H1 (cell line): ENCODE data around the gene GRK3. TPM values are rescaled to one million over a fixed set of nuclear protein-coding genes. Genes with fewer than 3 reads are reported as not detected.

ENCODE experiments used
- CTCF ChIA-PET: fragments of 300-600 bp; sonication (Branson Sonifier 250); formaldehyde crosslinking; loops from one replicate; lab custom pipeline; 2021; ENCODE audit not compliant: partially characterized antibody; lab: Charles Lee
- POLR2A ChIA-PET: fragments of 300-600 bp; sonication (Branson Sonifier 250); formaldehyde crosslinking; loops from one replicate; lab custom pipeline; 2021; ENCODE audit warnings: inconsistent platforms; ENCODE audit not compliant: partially characterized antibody; lab: Charles Lee
- DNase-seq, 2 experiments: peaks; one replicate each; pipeline versions ENCODE4 v3.0.0 to v3.0.0-alpha.2; 2010 to 2022; ENCODE audit warnings: low spot score in 2 of 2, low read depth in 1 of 2, mixed read lengths in 1 of 2
- FAIRE-seq: peaks from 2 replicates; lab custom pipeline; 2011; peaks lifted over from hg19 to GRCh38; lab: Jason Lieb, UNC
- H2AFZ ChIP-seq: 2 replicates; pipeline ENCODE4 v1.8.1; 2012; ENCODE audit warnings: low read length, inconsistent platforms
- H2AK5ac ChIP-seq: 2 replicates; pipeline ENCODE4 v1.6.1; 2013; ENCODE audit warnings: low read depth, low read length
- H2BK120ac ChIP-seq: replicated peaks from 2 replicates; pipeline ENCODE3; 2013; ENCODE audit warnings: low read depth, low read length, inconsistent platforms
- H2BK12ac ChIP-seq: 2 replicates; pipeline ENCODE4 v1.6.1; 2013; ENCODE audit warnings: low read depth, low read length
- H2BK15ac ChIP-seq: 2 replicates; pipeline ENCODE4 v1.6.1; 2013; ENCODE audit warnings: low read length
- H2BK20ac ChIP-seq: 2 replicates; pipeline ENCODE4 v1.6.1; 2013; ENCODE audit warnings: low read length
- H2BK5ac ChIP-seq: 2 replicates; pipeline ENCODE4 v1.6.1; 2013; ENCODE audit warnings: low read depth, low read length
- H3K14ac ChIP-seq: 2 replicates; pipeline ENCODE4 v1.6.1; 2013; ENCODE audit warnings: inconsistent platforms; ENCODE audit not compliant: insufficient read length
- H3K18ac ChIP-seq: 2 replicates; pipeline ENCODE4 v1.6.1; 2013; ENCODE audit warnings: low read length; ENCODE audit errors: extremely low read depth
- H3K23ac ChIP-seq: 2 replicates; pipeline ENCODE4 v1.6.1; 2013; ENCODE audit warnings: inconsistent platforms; ENCODE audit not compliant: insufficient read length
- H3K23me2 ChIP-seq: 2 replicates; pipeline ENCODE4 v1.6.1; 2013; ENCODE audit warnings: low read depth, low read length
- H3K27ac ChIP-seq: 2 replicates; pipeline ENCODE4 v1.6.1; 2011; ENCODE audit warnings: low read depth, low read length, inconsistent platforms
- H3K27me3 ChIP-seq, 4 experiments: replicated peaks in 1 of 4; 1 replicate in 1 of 4; 2 replicates in 3 of 4; pipeline versions ENCODE4 v1.6.1 to v1.8.1; 2011 to 2013; ENCODE audit warnings: low read length in 3 of 4, mild to moderate bottlenecking in 3 of 4, inconsistent platforms in 2 of 4, mixed read lengths in 2 of 4, moderate library complexity in 1 of 4; ENCODE audit not compliant: control insufficient read depth in 3 of 4, insufficient read depth in 3 of 4; ENCODE audit errors: extremely low read depth in 1 of 4
- H3K36me3 ChIP-seq, 4 experiments: 2 replicates each; pipeline versions ENCODE4 v1.6.1 to v1.8.1; 2011 to 2013; ENCODE audit warnings: mild to moderate bottlenecking in 4 of 4, low read length in 3 of 4, moderate library complexity in 2 of 4, control low read depth in 1 of 4, inconsistent platforms in 1 of 4; ENCODE audit not compliant: insufficient read depth in 4 of 4, control insufficient read depth in 2 of 4
- H3K4ac ChIP-seq: replicated peaks from 2 replicates; pipeline ENCODE3; 2013; ENCODE audit warnings: low read length, low read depth, mixed read lengths, inconsistent platforms; ENCODE audit not compliant: insufficient read length
- H3K4me1 ChIP-seq, 4 experiments: replicated peaks in 1 of 4; 1 replicate in 1 of 4; 2 replicates in 3 of 4; pipeline versions ENCODE4 v1.6.1 to v1.8.1; 2011 to 2013; ENCODE audit warnings: low read length in 3 of 4, inconsistent platforms in 2 of 4, mixed read lengths in 1 of 4; ENCODE audit not compliant: insufficient read depth in 4 of 4, control insufficient read depth in 3 of 4
- H3K4me2 ChIP-seq, 2 experiments: 2 replicates each; pipeline versions ENCODE4 v1.6.1 to v1.8.1; 2011 to 2013; ENCODE audit warnings: low read depth in 2 of 2, low read length in 2 of 2, control low read depth in 1 of 2, inconsistent platforms in 1 of 2, mild to moderate bottlenecking in 1 of 2; ENCODE audit not compliant: insufficient read depth in 1 of 2
- H3K4me3 ChIP-seq, 4 experiments: fragments of 200-600, 300-600 bp in 1 of 4; sonication (generic), shearing (Covaris generic), sonication (Bioruptor Twin) in 1 of 4; 2 replicates each; pipeline versions ENCODE4 v1.5.1 to v1.8.1; 2011 to 2016; ENCODE audit warnings: low read length in 4 of 4, low read depth in 3 of 4, control low read depth in 2 of 4, inconsistent platforms in 2 of 4, mild to moderate bottlenecking in 2 of 4, mixed read lengths in 1 of 4, moderate library complexity in 1 of 4; ENCODE audit not compliant: insufficient read depth in 2 of 4; ENCODE audit errors: extremely low read depth in 1 of 4
- H3K56ac ChIP-seq: replicated peaks from 2 replicates; pipeline ENCODE3; 2013; ENCODE audit warnings: low read depth, mild to moderate bottlenecking, mixed read lengths, low read length, inconsistent platforms; ENCODE audit not compliant: insufficient read length
- H3K79me1 ChIP-seq: 2 replicates; pipeline ENCODE4 v1.6.1; 2013; ENCODE audit warnings: low read depth, low read length, control low read depth
- H3K79me2 ChIP-seq, 2 experiments: 2 replicates each; pipeline versions ENCODE4 v1.6.1 to v1.8.1; 2012 to 2013; ENCODE audit warnings: low read length in 2 of 2, mild to moderate bottlenecking in 2 of 2, inconsistent platforms in 1 of 2; ENCODE audit not compliant: insufficient read depth in 2 of 2, control insufficient read depth in 1 of 2
- H3K9ac ChIP-seq, 4 experiments: replicated peaks in 1 of 4; 1 replicate in 1 of 4; 2 replicates in 3 of 4; pipeline versions ENCODE4 v1.6.1 to v1.8.1; 2011 to 2013; ENCODE audit warnings: low read depth in 3 of 4, low read length in 3 of 4, control low read depth in 2 of 4, mild to moderate bottlenecking in 2 of 4, moderate library complexity in 2 of 4, inconsistent platforms in 1 of 4; ENCODE audit errors: extremely low read depth in 1 of 4
- H3K9me3 ChIP-seq, 2 experiments: 2 replicates each; pipeline versions ENCODE4 v1.6.1 to v1.8.1; 2012 to 2013; ENCODE audit warnings: mild to moderate bottlenecking in 2 of 2, moderate library complexity in 2 of 2, control low read depth in 1 of 2, inconsistent platforms in 1 of 2, low read depth in 1 of 2, low read length in 1 of 2, mixed read lengths in 1 of 2; ENCODE audit not compliant: insufficient read depth in 2 of 2
- H4K20me1 ChIP-seq, 2 experiments: replicated peaks in 1 of 2; 2 replicates each; pipeline versions ENCODE3 to v1.8.1; 2011 to 2013; ENCODE audit warnings: inconsistent platforms in 2 of 2, low read length in 2 of 2, mild to moderate bottlenecking in 1 of 2; ENCODE audit not compliant: insufficient read depth in 2 of 2, control insufficient read depth in 1 of 2
- H4K5ac ChIP-seq: 2 replicates; pipeline ENCODE4 v1.6.1; 2013; ENCODE audit warnings: low read length, low read depth, mixed read lengths, inconsistent platforms; ENCODE audit not compliant: insufficient read length
- H4K8ac ChIP-seq: 2 replicates; pipeline ENCODE4 v1.8.0; 2013; ENCODE audit warnings: mild to moderate bottlenecking, moderate library complexity, low read length, inconsistent platforms; ENCODE audit not compliant: insufficient read depth; ENCODE audit errors: extremely low read depth
- H4K91ac ChIP-seq: replicated peaks from 2 replicates; pipeline ENCODE3; 2013; ENCODE audit warnings: low read length, mixed read lengths, inconsistent platforms; ENCODE audit not compliant: insufficient read length
- CREB1 ChIP-seq: IDR thresholded peaks from 2 replicates; pipeline ENCODE4 v1.6.1; 2012; ENCODE audit warnings: inconsistent platforms
- CTBP2 ChIP-seq: IDR thresholded peaks from 2 replicates; pipeline ENCODE4 v1.7.0; 2011; ENCODE audit warnings: borderline replicate concordance, mild to moderate bottlenecking, moderate library complexity, mixed read lengths, low read length; ENCODE audit not compliant: insufficient read depth, insufficient read length
- HDAC6 ChIP-seq: IDR thresholded peaks from one replicate; pipeline ENCODE4 v1.7.1; 2012; ENCODE audit warnings: low read depth, mild to moderate bottlenecking, inconsistent platforms, low read length, moderate library complexity
- RFX5 ChIP-seq: IDR thresholded peaks from 2 replicates; pipeline ENCODE4 v1.6.1; 2011; ENCODE audit warnings: low read depth, low read length, improper control_type of control experiment, borderline replicate concordance
- SUZ12 ChIP-seq: fragments of 200-600 bp; sonication (generic); IDR thresholded peaks from 2 replicates; pipeline ENCODE4 v1.6.1; 2012; ENCODE audit warnings: mild to moderate bottlenecking, inconsistent platforms, low read length, moderate library complexity, mixed read lengths
- TAF1 ChIP-seq: IDR thresholded peaks from 2 replicates; pipeline ENCODE4 v1.6.1; 2011; ENCODE audit warnings: mild to moderate bottlenecking, low read depth, low read length
- WGBS, 2 experiments: shearing (Covaris generic) in 1 of 2; methylation state at CpG; one replicate each; pipeline versions ENCODE4 v1.1.6 to v1.1.7; 2013 to 2015; ENCODE audit warnings: low lambda C conversion rate in 2 of 2, mixed read lengths in 2 of 2, inconsistent platforms in 1 of 2, low coverage in 1 of 2, missing lambda C conversion rate in 1 of 2; ENCODE audit not compliant: insufficient replicate concordance in 2 of 2, insufficient coverage in 1 of 2, insufficient read length in 1 of 2; ENCODE audit errors: extremely low coverage in 1 of 2, missing lambda C conversion rate in 1 of 2; 5-methylcytosine and 5-hydroxymethylcytosine counted together
- polyA plus RNA-seq, 7 experiments: library from polyadenylated mRNA; depleted of rRNA in 3 of 7; stranded (reverse) in 5 of 7; unstranded in 2 of 7; fragments of >200 nt in 5 of 7; fragments of 200-250 nt in 2 of 7; gene quantifications; 1 replicate in 5 of 7; 2 replicates in 1 of 7; 4 replicates in 1 of 7; pipeline versions ENCODE4 v1.2.1 to v1.2.3, GENCODE V29; 2011 to 2013; ENCODE audit warnings: missing spikeins in 2 of 7, mixed read lengths in 2 of 7
- total RNA-seq: library from RNA; stranded (reverse); fragmentation: NEBNext Ultra II Directional; extraction: Animal tissue kit (Norgen Biotek cat#: 25700); gene quantifications from 2 replicates; pipeline ENCODE4 v1.2.1, GENCODE V29; 2021

Gene GRK3
- total and polyA plus RNA-seq, 2 of the 8 experiments (the other 6 are each of a cell fraction or from before 2014, with no cell fraction given): 7.5 to 35.3 TPM

GRCh38 chr22:25695146-25695545, 130.7 kb downstream of the GRK3 start:
- Histone ChIP-seq H3K9me3 (no peaks in the 10 kb centered on the region), H3K27me3 (no peaks in the 10 kb centered on the region), H3K14ac (no peak overlapping the region), H3K18ac (no peak overlapping the region), H4K5ac (no peak overlapping the region), H3K4me3 (no peak overlapping the region), H2BK20ac (no peak overlapping the region), H3K36me3 (peaks cover 0 to 5% (median 5%) of the 10 kb centered on the region in 4 experiments; a peak in 4 of 8 replicates), H3K23me2 (no peaks in the 10 kb centered on the region; the same call in 1 of the 2 replicates), H2BK12ac (no peak overlapping the region), H2AFZ (no peak overlapping the region), H3K79me2 (no peaks in the 10 kb centered on the region), H4K20me1 (peaks cover 0 to 1% of the 10 kb centered on the region in 2 experiments), H2BK120ac (no peak overlapping the region), H2BK5ac (no peak overlapping the region), H4K8ac (no peak overlapping the region; the same call in 1 of the 2 replicates), H3K4ac (no peak overlapping the region), H3K4me1 (no peaks in the 10 kb centered on the region; a peak in 1 of 7 replicates), H3K27ac (no peak overlapping the region), H3K9ac (no peak overlapping the region), H4K91ac (no peak overlapping the region), H2BK15ac (no peak overlapping the region), H3K23ac (no peak overlapping the region), H3K56ac (no peak overlapping the region), H3K79me1 (no peaks in the 10 kb centered on the region), H2AK5ac (no peak overlapping the region), H3K4me2 (no peak overlapping the region)
- no peak for DNase-seq
- POLR2A ChIA-PET: no interaction called here
- FAIRE-seq: no peak
- WGBS, 2 experiments: 94% methylated on average over 5 of the region's 5 CpGs; no CpG with 5 or more reads in 1 of the 2 experiments
- CTCF ChIA-PET: interaction anchor here (0.6 to 1.5 kb wide), 4 partner anchors 52 to 233 kb away, joined by 3 read pairs; no protein-coding TSS in a partner anchor
- TF ChIP-seq HDAC6 (no peak), TAF1 (no peak), SUZ12 (no peak), RFX5 (no peak), CTBP2 (no peak), CREB1 (no peak)
